Stomach (tissue), 4 donors: ENCODE data around the gene TMEM25.

Experiments used
- CTCF ChIP-seq, 7 experiments: fragments of 450-650 bp in 4 of 7; fragments of 200-600 bp in 3 of 7; sonication (generic) in 3 of 7; IDR thresholded peaks; one replicate each; pipeline ENCODE4 v1.5.1; 2016 to 2019; ENCODE audit warnings: antibody characterized with exemption in 7 of 7, control low read depth in 2 of 7, mild to moderate bottlenecking in 1 of 7
- EP300 ChIP-seq: sonication (generic); formaldehyde crosslinking; IDR thresholded peaks from one replicate; pipeline ENCODE4 v1.6.1; 2017; ENCODE audit warnings: antibody characterized with exemption
- POLR2A ChIP-seq, 4 donors: fragments of 450-650 bp; IDR thresholded peaks; one replicate each; pipeline ENCODE4 v1.6.1; 2016; ENCODE audit warnings: antibody characterized with exemption in 4 of 4, control low read depth in 2 of 4, mild to moderate bottlenecking in 1 of 4, moderate library complexity in 1 of 4
- POLR2AphosphoS5 ChIP-seq, 3 donors: sonication (generic); formaldehyde crosslinking; IDR thresholded peaks; one replicate each; pipeline ENCODE4 v1.6.1; 2016; ENCODE audit warnings: antibody characterized with exemption in 3 of 3

GRCh38 chr11:118565051-118565450 lies 34.1 kb downstream of the TMEM25 start:
- TF ChIP-seq CTCF (IDR thresholded peaks at IDR 0.05) (no peak), POLR2AphosphoS5 (IDR thresholded peaks at IDR 0.05) (no peak), POLR2A (IDR thresholded peaks at IDR 0.05) (no peak), EP300 (no peak)
